SK-N-SH treated with all-trans-retinoic acid at 6 μM for 48 hours (cell line): Measurements from ENCODE around the gene SLC34A1.

Source experiments
- ATAC-seq: fragments of 200-7000 bp; cut with Tn5 transposase; 3 replicates; pipeline ENCODE4 v1.9.1; 2020; ENCODE audit warnings: mild to moderate bottlenecking, moderate library complexity
- ARNTL ChIP-seq: fragments of 450-650 bp; formaldehyde crosslinking; IDR thresholded peaks from 2 replicates; pipeline ENCODE4 v1.5.0; 2020; ENCODE audit warnings: low read depth, mild to moderate bottlenecking, moderate library complexity, borderline replicate concordance
- BACH2 ChIP-seq: fragments of 250-450 bp; sonication (Bioruptor Pico); IDR thresholded peaks from 2 replicates; pipeline ENCODE4 v1.9.0; 2021; ENCODE audit warnings: mild to moderate bottlenecking, borderline replicate concordance
- CSDC2 ChIP-seq: fragments of 250-450 bp; sonication (Bioruptor Pico); IDR thresholded peaks from 2 replicates; pipeline ENCODE4 v1.5.0; 2020; ENCODE audit warnings: mild to moderate bottlenecking, moderate library complexity
- CSRNP3 ChIP-seq: fragments of 250-450 bp; sonication (Bioruptor Pico); IDR thresholded peaks from 2 replicates; pipeline ENCODE4 v1.5.1; 2021; ENCODE audit warnings: mild to moderate bottlenecking, moderate library complexity
- ESRRG ChIP-seq: fragments of 250-450 bp; sonication (Bioruptor Pico); IDR thresholded peaks from 2 replicates; pipeline ENCODE4 v1.6.1; 2021; ENCODE audit warnings: mild to moderate bottlenecking
- GLIS3 ChIP-seq: fragments of 250-450 bp; sonication (Bioruptor Pico); IDR thresholded peaks from 2 replicates; pipeline ENCODE4 v1.5.0; 2020; ENCODE audit warnings: mild to moderate bottlenecking, moderate library complexity
- ISL1 ChIP-seq: fragments of 250-450 bp; sonication (Bioruptor Pico); IDR thresholded peaks from 2 replicates; pipeline ENCODE4 v2.1.2; 2022; ENCODE audit warnings: mild to moderate bottlenecking, moderate library complexity
- OSR1 ChIP-seq: fragments of 250-450 bp; sonication (Bioruptor Pico); IDR thresholded peaks from 2 replicates; pipeline ENCODE4 v1.8.0; 2022; ENCODE audit warnings: moderate library complexity, mild to moderate bottlenecking, inconsistent platforms
- PPARA ChIP-seq: fragments of 250-450 bp; sonication (Bioruptor Pico); IDR thresholded peaks from 2 replicates; pipeline ENCODE4 v1.5.0; 2020; ENCODE audit warnings: mild to moderate bottlenecking, borderline replicate concordance
- RARB ChIP-seq: fragments of 250-450 bp; sonication (Bioruptor Pico); IDR thresholded peaks from 2 replicates; pipeline ENCODE4 v1.8.0; 2021; ENCODE audit warnings: mild to moderate bottlenecking, moderate library complexity
- SNAI2 ChIP-seq: fragments of 250-450 bp; sonication (Bioruptor Pico); IDR thresholded peaks from 2 replicates; pipeline ENCODE4 v1.5.0; 2020; ENCODE audit warnings: mild to moderate bottlenecking, moderate library complexity
- TCF4 ChIP-seq: fragments of 250-450 bp; sonication (Bioruptor Pico); IDR thresholded peaks from 2 replicates; pipeline ENCODE4 v1.8.0; 2021; ENCODE audit warnings: mild to moderate bottlenecking, moderate library complexity, borderline replicate concordance
- TOX ChIP-seq: fragments of 250-450 bp; sonication (Bioruptor Pico); IDR thresholded peaks from 2 replicates; pipeline ENCODE4 v1.8.0; 2021; ENCODE audit warnings: mild to moderate bottlenecking, moderate library complexity, borderline replicate concordance
- TSHZ2 ChIP-seq: fragments of 250-450 bp; sonication (Bioruptor Pico); IDR thresholded peaks from 2 replicates; pipeline ENCODE4 v1.5.0; 2020; ENCODE audit warnings: mild to moderate bottlenecking, moderate library complexity
- ZC3H10 ChIP-seq: fragments of 250-450 bp; sonication (Bioruptor Pico); IDR thresholded peaks from 2 replicates; pipeline ENCODE4 v1.5.1; 2021; ENCODE audit warnings: mild to moderate bottlenecking, moderate library complexity
- ZFP3 ChIP-seq: fragments of 250-450 bp; sonication (Bioruptor Pico); IDR thresholded peaks from 2 replicates; pipeline ENCODE4 v1.5.0; 2020; ENCODE audit warnings: mild to moderate bottlenecking, moderate library complexity
- ZNF565 ChIP-seq: fragments of 450-650 bp; formaldehyde crosslinking; conservative IDR thresholded peaks from 2 replicates; pipeline ENCODE4 v1.5.0; 2020; ENCODE audit warnings: low read depth, mild to moderate bottlenecking, moderate library complexity
- ZNF70 ChIP-seq: fragments of 450-650 bp; formaldehyde crosslinking; IDR thresholded peaks from 2 replicates; pipeline ENCODE4 v1.5.0; 2020; ENCODE audit warnings: mild to moderate bottlenecking, moderate library complexity
- ZNF8 ChIP-seq: fragments of 450-650 bp; formaldehyde crosslinking; IDR thresholded peaks from 2 replicates; pipeline ENCODE4 v1.5.0; 2020; ENCODE audit warnings: mild to moderate bottlenecking, moderate library complexity
- TF ChIP-seq, protein P1 (sequence below): fragments of 250-450 bp; sonication (Bioruptor Pico); IDR thresholded peaks from 2 replicates; pipeline ENCODE4 v1.8.0; 2021; ENCODE audit warnings: low read depth, mild to moderate bottlenecking, moderate library complexity, borderline replicate concordance
- TF ChIP-seq, protein P2 (sequence below): fragments of 250-450 bp; sonication (Bioruptor Pico); IDR thresholded peaks from 2 replicates; pipeline ENCODE4 v1.5.1; 2020; ENCODE audit warnings: low read depth, mild to moderate bottlenecking, moderate library complexity
- TF ChIP-seq, protein P3 (sequence below): fragments of 250-450 bp; sonication (Bioruptor Pico); IDR thresholded peaks from 2 replicates; pipeline ENCODE4 v1.8.0; 2020; ENCODE audit warnings: mild to moderate bottlenecking, moderate library complexity, borderline replicate concordance

The SLC34A1 gene

GRCh38 chr5:177435847-177436536, 51.8 kb downstream of the SLC34A1 start:
- no peak for TF ChIP-seq CSDC2 (CRISPR knock-in tag)
- TF ChIP-seq, protein P1, sequence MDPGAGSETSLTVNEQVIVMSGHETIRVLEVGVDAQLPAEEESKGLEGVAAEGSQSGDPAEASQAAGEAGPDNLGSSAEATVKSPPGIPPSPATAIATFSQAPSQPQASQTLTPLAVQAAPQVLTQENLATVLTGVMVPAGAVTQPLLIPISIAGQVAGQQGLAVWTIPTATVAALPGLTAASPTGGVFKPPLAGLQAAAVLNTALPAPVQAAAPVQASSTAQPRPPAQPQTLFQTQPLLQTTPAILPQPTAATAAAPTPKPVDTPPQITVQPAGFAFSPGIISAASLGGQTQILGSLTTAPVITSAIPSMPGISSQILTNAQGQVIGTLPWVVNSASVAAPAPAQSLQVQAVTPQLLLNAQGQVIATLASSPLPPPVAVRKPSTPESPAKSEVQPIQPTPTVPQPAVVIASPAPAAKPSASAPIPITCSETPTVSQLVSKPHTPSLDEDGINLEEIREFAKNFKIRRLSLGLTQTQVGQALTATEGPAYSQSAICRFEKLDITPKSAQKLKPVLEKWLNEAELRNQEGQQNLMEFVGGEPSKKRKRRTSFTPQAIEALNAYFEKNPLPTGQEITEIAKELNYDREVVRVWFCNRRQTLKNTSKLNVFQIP, result no peak
- no peak for TF ChIP-seq PPARA (CRISPR knock-in tag)
- TF ChIP-seq TCF4 (CRISPR knock-in tag), result no peak
- no peak for TF ChIP-seq RARB (CRISPR knock-in tag)
- TF ChIP-seq BACH2 (CRISPR knock-in tag), result no peak
- TF ChIP-seq ZFP3 (CRISPR knock-in tag), result no peak
- no peak for TF ChIP-seq ESRRG
- no peak for ATAC-seq

GRCh38 chr5:177437623-177438022, 53.4 kb downstream of the SLC34A1 start:
- TF ChIP-seq GLIS3 (no peak), CSRNP3 (CRISPR knock-in tag) (no peak), ZNF8 (CRISPR knock-in tag) (no peak), ARNTL (no peak), CSDC2 (CRISPR knock-in tag) (no peak), ZC3H10 (CRISPR knock-in tag) (no peak), ZFP3 (CRISPR knock-in tag) (no peak), TOX (no peak), BACH2 (CRISPR knock-in tag) (no peak), ZNF565 (CRISPR knock-in tag) (no peak), OSR1 (CRISPR knock-in tag) (no peak)
- TF ChIP-seq, protein P2, sequence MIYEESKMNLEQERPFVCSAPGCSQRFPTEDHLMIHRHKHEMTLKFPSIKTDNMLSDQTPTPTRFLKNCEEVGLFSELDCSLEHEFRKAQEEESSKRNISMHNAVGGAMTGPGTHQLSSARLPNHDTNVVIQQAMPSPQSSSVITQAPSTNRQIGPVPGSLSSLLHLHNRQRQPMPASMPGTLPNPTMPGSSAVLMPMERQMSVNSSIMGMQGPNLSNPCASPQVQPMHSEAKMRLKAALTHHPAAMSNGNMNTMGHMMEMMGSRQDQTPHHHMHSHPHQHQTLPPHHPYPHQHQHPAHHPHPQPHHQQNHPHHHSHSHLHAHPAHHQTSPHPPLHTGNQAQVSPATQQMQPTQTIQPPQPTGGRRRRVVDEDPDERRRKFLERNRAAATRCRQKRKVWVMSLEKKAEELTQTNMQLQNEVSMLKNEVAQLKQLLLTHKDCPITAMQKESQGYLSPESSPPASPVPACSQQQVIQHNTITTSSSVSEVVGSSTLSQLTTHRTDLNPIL (CRISPR knock-in tag), result no peak
- TF ChIP-seq, protein P3, sequence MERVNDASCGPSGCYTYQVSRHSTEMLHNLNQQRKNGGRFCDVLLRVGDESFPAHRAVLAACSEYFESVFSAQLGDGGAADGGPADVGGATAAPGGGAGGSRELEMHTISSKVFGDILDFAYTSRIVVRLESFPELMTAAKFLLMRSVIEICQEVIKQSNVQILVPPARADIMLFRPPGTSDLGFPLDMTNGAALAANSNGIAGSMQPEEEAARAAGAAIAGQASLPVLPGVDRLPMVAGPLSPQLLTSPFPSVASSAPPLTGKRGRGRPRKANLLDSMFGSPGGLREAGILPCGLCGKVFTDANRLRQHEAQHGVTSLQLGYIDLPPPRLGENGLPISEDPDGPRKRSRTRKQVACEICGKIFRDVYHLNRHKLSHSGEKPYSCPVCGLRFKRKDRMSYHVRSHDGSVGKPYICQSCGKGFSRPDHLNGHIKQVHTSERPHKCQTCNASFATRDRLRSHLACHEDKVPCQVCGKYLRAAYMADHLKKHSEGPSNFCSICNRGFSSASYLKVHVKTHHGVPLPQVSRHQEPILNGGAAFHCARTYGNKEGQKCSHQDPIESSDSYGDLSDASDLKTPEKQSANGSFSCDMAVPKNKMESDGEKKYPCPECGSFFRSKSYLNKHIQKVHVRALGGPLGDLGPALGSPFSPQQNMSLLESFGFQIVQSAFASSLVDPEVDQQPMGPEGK (CRISPR knock-in tag), result no peak
- ATAC-seq, result no peak

DNA sequence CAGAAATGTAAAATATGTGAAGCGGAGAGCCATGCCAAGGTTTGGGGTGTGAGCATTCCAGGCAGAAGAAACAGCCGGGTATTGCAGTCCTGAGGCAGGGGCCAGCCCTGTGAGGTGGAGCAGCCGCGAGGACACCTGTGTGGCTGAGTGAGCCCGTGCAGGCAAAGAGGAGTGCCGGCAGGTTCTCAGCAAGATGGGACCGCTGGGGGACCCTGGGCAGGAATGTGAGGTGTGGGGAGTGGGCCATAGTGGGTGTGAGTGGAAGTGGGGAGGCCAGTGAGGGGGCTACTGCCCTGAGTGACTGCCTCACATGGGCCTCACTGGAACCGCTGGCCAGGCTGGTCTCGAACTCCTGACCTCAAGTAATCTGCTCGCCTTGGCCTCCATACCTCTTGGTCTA, 54.2 kb downstream of the SLC34A1 start:
- ATAC-seq, result no peak
- TF ChIP-seq ZNF8 (CRISPR knock-in tag) (no peak), RARB (CRISPR knock-in tag) (no peak), ZNF70 (CRISPR knock-in tag) (no peak)
- TF ChIP-seq, all 23 proteins: peak for 0

DNA sequence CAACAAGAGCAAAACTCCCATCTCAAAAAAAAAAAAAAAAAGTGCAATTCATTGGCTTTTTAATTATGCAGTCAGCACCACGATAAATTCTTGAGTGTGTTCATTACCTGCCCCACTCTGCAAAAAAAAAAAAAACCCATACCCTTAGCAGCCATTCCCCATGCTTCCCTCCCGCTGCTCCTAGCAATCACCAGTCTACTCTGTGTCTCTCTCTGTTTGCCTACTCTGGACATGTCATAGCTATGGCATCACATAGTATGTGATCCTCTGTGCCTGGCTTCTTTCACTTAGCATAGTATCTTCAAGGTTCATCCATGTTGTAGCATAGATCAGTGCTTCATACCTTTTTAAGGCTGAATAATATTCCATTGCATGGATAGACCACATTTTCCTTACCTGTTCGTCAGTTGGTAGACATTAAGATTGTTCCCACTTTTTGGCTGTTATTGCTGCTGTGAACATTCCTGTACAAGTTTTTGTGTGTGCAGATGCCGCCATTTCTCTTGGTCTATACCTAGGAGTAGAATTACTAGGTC, 55.4 kb downstream of the SLC34A1 start:
- ATAC-seq, result no peak
- TF ChIP-seq ZNF565 (CRISPR knock-in tag), result no peak
- TF ChIP-seq ARNTL, result no peak
- TF ChIP-seq, protein P2 (CRISPR knock-in tag), result no peak
- no peak for TF ChIP-seq SNAI2 (CRISPR knock-in tag)
- TF ChIP-seq CSDC2 (CRISPR knock-in tag), result no peak
- no peak for TF ChIP-seq OSR1 (CRISPR knock-in tag)
- no peak for TF ChIP-seq ISL1
- TF ChIP-seq GLIS3, result no peak
- no peak for TF ChIP-seq ZNF8 (CRISPR knock-in tag)
- TF ChIP-seq, protein P3 (CRISPR knock-in tag), result no peak
- no peak for TF ChIP-seq TOX
- no peak for TF ChIP-seq ZFP3 (CRISPR knock-in tag)
- no peak for TF ChIP-seq TSHZ2
